SK-N-SH (cell line): Measurements from ENCODE around the gene WLS. TPM values are rescaled to one million over a fixed set of nuclear protein-coding genes. Genes with fewer than 3 reads are reported as not detected.

Experiments
- CTCF ChIA-PET: fragments of 300-600, 350-600 bp; formaldehyde crosslinking; extraction: SDS; loops from one replicate; lab custom pipeline; 2021; lab: Yijun Ruan, JAX
- POLR2A ChIA-PET: fragments of 350-600 bp; sonication (Branson Sonifier 250); formaldehyde crosslinking; extraction: SDS; loops from one replicate; lab custom pipeline; 2020; ENCODE audit warnings: antibody characterized with exemption, inconsistent platforms; lab: Yijun Ruan, JAX
- DNase-seq: peaks from one replicate; pipeline ENCODE4 v3.0.0; 2012
- H2AFZ ChIP-seq: fragments of 200-600 bp; sonication (generic); 2 replicates; pipeline ENCODE4 v1.8.1; 2016; ENCODE audit warnings: antibody characterized with exemption, mild to moderate bottlenecking, low read depth
- H3F3A ChIP-seq: fragments of 200-600 bp; sonication (generic); replicated peaks from 2 replicates; pipeline ENCODE3; 2016; ENCODE audit warnings: antibody characterized with exemption, mild to moderate bottlenecking; ENCODE audit not compliant: insufficient read depth
- H3K27ac ChIP-seq, 2 experiments: fragments of 200-500 bp in 1 of 2; fragments of 200-600 bp in 1 of 2; sonication (Bioruptor generic) in 1 of 2; sonication (generic), shearing (Covaris generic) in 1 of 2; 2 replicates each; pipeline versions ENCODE4 v1.5.1 to v1.6.1; 2014 to 2016; ENCODE audit warnings: low read depth in 2 of 2, inconsistent platforms in 1 of 2, low read length in 1 of 2, mild to moderate bottlenecking in 1 of 2, mixed read lengths in 1 of 2
- H3K27me3 ChIP-seq: fragments of 200-600 bp; sonication (generic), shearing (Covaris generic); 2 replicates; pipeline ENCODE4 v1.6.1; 2016; ENCODE audit warnings: mixed run types; ENCODE audit not compliant: insufficient read depth
- H3K36me3 ChIP-seq, 2 experiments: fragments of 200-500 bp in 1 of 2; fragments of 200-600 bp in 1 of 2; sonication (Bioruptor generic) in 1 of 2; sonication (generic) in 1 of 2; replicated peaks in 1 of 2; 2 replicates each; pipeline versions ENCODE3 to v1.5.1; 2014 to 2016; ENCODE audit warnings: low read length in 1 of 2, mild to moderate bottlenecking in 1 of 2; ENCODE audit not compliant: insufficient read depth in 2 of 2, control insufficient read depth in 1 of 2
- H3K4me1 ChIP-seq, 2 experiments: fragments of 200-500 bp in 1 of 2; fragments of 200-600 bp in 1 of 2; sonication (Bioruptor generic) in 1 of 2; sonication (generic), shearing (Covaris generic) in 1 of 2; 2 replicates each; pipeline versions ENCODE4 v1.5.1 to v1.6.1; 2014 to 2016; ENCODE audit warnings: low read depth in 1 of 2, low read length in 1 of 2, mixed run types in 1 of 2; ENCODE audit not compliant: insufficient read depth in 2 of 2, control insufficient read depth in 1 of 2
- H3K4me2 ChIP-seq: fragments of 200-600 bp; sonication (generic), shearing (Covaris generic); 2 replicates; pipeline ENCODE4 v1.6.1; 2017; ENCODE audit warnings: mixed run types
- H3K4me3 ChIP-seq, 2 experiments: fragments of 200-500 bp in 1 of 2; fragments of 200-600 bp in 1 of 2; sonication (Bioruptor generic) in 1 of 2; sonication (generic), shearing (Covaris generic) in 1 of 2; 2 replicates each; pipeline versions ENCODE4 v1.5.1 to v1.8.1; 2014 to 2016; ENCODE audit warnings: low read depth in 2 of 2, inconsistent platforms in 1 of 2, low read length in 1 of 2, mild to moderate bottlenecking in 1 of 2, mixed read lengths in 1 of 2, moderate library complexity in 1 of 2
- H3K79me2 ChIP-seq: fragments of 200-600 bp; sonication (generic); 2 replicates; pipeline ENCODE4 v1.8.1; 2017; ENCODE audit warnings: mild to moderate bottlenecking; ENCODE audit not compliant: insufficient read depth
- H3K9ac ChIP-seq: fragments of 200-600 bp; sonication (generic); 2 replicates; pipeline ENCODE4 v1.6.1; 2017; ENCODE audit warnings: mixed run types
- H3K9me2 ChIP-seq: fragments of 200-600 bp; sonication (generic); 2 replicates; pipeline ENCODE4 v1.6.1; 2017; ENCODE audit warnings: mixed run types
- H3K9me3 ChIP-seq: fragments of 200-600 bp; sonication (generic); 2 replicates; pipeline ENCODE4 v1.6.1; 2017; ENCODE audit warnings: mixed run types, mild to moderate bottlenecking, moderate library complexity
- H4K20me1 ChIP-seq: fragments of 200-600 bp; sonication (generic); 2 replicates; pipeline ENCODE4 v1.6.1; 2017; ENCODE audit warnings: mild to moderate bottlenecking, mixed run types; ENCODE audit not compliant: insufficient read depth
- CHD2 ChIP-seq: fragments of 150-350 bp; IDR thresholded peaks from 2 replicates; pipeline ENCODE4 v1.6.1; 2018; ENCODE audit warnings: low read length; ENCODE audit not compliant: partially characterized antibody
- CTCF ChIP-seq: fragments of 200-600 bp; sonication (generic); IDR thresholded peaks from 2 replicates; pipeline ENCODE4 v1.6.1; 2017; ENCODE audit warnings: antibody characterized with exemption, mild to moderate bottlenecking, moderate library complexity
- ELF1 ChIP-seq: IDR thresholded peaks from 2 replicates; pipeline ENCODE4 v1.4.0; 2012
- EZH2phosphoT487 ChIP-seq: fragments of 200-600 bp; sonication (generic); IDR thresholded peaks from 2 replicates; pipeline ENCODE4 v1.6.1; 2017; ENCODE audit warnings: low read depth, mixed run types, mild to moderate bottlenecking, antibody characterized with exemption, moderate library complexity, borderline replicate concordance
- FOSL2 ChIP-seq: IDR thresholded peaks from 2 replicates; pipeline ENCODE4 v1.4.0; 2012; ENCODE audit warnings: low read depth, mild to moderate bottlenecking, moderate library complexity, borderline replicate concordance
- FOXJ3 ChIP-seq: sonication (generic); formaldehyde crosslinking; IDR thresholded peaks from 2 replicates; pipeline ENCODE4 v1.5.1; 2020; ENCODE audit warnings: mild to moderate bottlenecking, missing genetic modification reagents
- GABPA ChIP-seq: IDR thresholded peaks from 2 replicates; pipeline ENCODE4 v1.4.0; 2012; ENCODE audit warnings: low read depth, mild to moderate bottlenecking
- GATA2 ChIP-seq: sonication (generic); formaldehyde crosslinking; IDR thresholded peaks from 2 replicates; pipeline ENCODE4 v1.5.0; 2020; ENCODE audit warnings: mild to moderate bottlenecking, missing genetic modification reagents
- MAX ChIP-seq: IDR thresholded peaks from 2 replicates; pipeline ENCODE4 v1.4.0; 2012; ENCODE audit warnings: low read depth
- MEF2A ChIP-seq: IDR thresholded peaks from 2 replicates; pipeline ENCODE4 v1.4.0; 2012; ENCODE audit warnings: low read depth, borderline replicate concordance
- MXI1 ChIP-seq: IDR thresholded peaks from 2 replicates; pipeline ENCODE4 v1.6.1; 2012; ENCODE audit warnings: mild to moderate bottlenecking, low read depth, low read length, improper control_type of control experiment
- NFIC ChIP-seq: IDR thresholded peaks from 2 replicates; pipeline ENCODE4 v1.4.0; 2012; ENCODE audit warnings: borderline replicate concordance
- NRF1 ChIP-seq: IDR thresholded peaks from 2 replicates; pipeline ENCODE4 v1.6.1; 2012; ENCODE audit warnings: low read depth, mild to moderate bottlenecking, low read length
- POLR2AphosphoS5 ChIP-seq: IDR thresholded peaks from 2 replicates; pipeline ENCODE4 v1.6.1; 2012; ENCODE audit warnings: low read depth, low read length
- RAD21 ChIP-seq: IDR thresholded peaks from 2 replicates; pipeline ENCODE4 v1.6.1; 2012; ENCODE audit warnings: mild to moderate bottlenecking, low read length
- RCOR1 ChIP-seq: fragments of 150-350 bp; IDR thresholded peaks from 2 replicates; pipeline ENCODE4 v1.6.1; 2017; ENCODE audit warnings: antibody characterized with exemption, low read length
- REST ChIP-seq: IDR thresholded peaks from 2 replicates; pipeline ENCODE4 v1.6.1; 2012; ENCODE audit warnings: mild to moderate bottlenecking, low read depth, low read length, moderate library complexity
- RXRA ChIP-seq: IDR thresholded peaks from 2 replicates; pipeline ENCODE4 v1.4.0; 2012; ENCODE audit warnings: low read depth, mild to moderate bottlenecking, borderline replicate concordance
- SIN3A ChIP-seq: IDR thresholded peaks from 2 replicates; pipeline ENCODE4 v1.6.1; 2012; ENCODE audit warnings: low read depth, mild to moderate bottlenecking, low read length, moderate library complexity, borderline replicate concordance
- TAF1 ChIP-seq: IDR thresholded peaks from 2 replicates; pipeline ENCODE4 v1.6.1; 2012; ENCODE audit warnings: low read depth, mild to moderate bottlenecking, low read length, moderate library complexity, borderline replicate concordance
- TCF12 ChIP-seq: IDR thresholded peaks from 2 replicates; pipeline ENCODE4 v1.4.0; 2012
- USF1 ChIP-seq: IDR thresholded peaks from 2 replicates; pipeline ENCODE4 v1.4.0; 2012; ENCODE audit warnings: low read depth, borderline replicate concordance
- ZBTB33 ChIP-seq: IDR thresholded peaks from 2 replicates; pipeline ENCODE4 v1.4.0; 2012; ENCODE audit warnings: low read depth, borderline replicate concordance
- WGBS: methylation state at CpG from one replicate; pipeline ENCODE4 v1.1.6; 2017; ENCODE audit warnings: low lambda C conversion rate; 5-methylcytosine and 5-hydroxymethylcytosine counted together
- polyA plus RNA-seq, 3 experiments: library from polyadenylated mRNA; depleted of rRNA; stranded (reverse); fragments of >200 nt; gene quantifications; 2 replicates each; pipeline ENCODE4 v1.2.3, GENCODE V29; 2012

The WLS gene
- polyA plus RNA-seq (2012; rRNA removed): 69.0 and 73.7 TPM in 2 replicates
- polyA plus RNA-seq (2012; cell fraction: cytosol; rRNA removed): 64.1 and 77.6 TPM in 2 replicates
- polyA plus RNA-seq (2012; cell fraction: nucleus; rRNA removed): 59.8 and 94.2 TPM in 2 replicates

GRCh38 chr1:68232289-68233148 lies at the start of gene WLS:
WLS (minus strand) TSS chr1:68232523; CDS start chr1:68232299, 224 bp downstream.
- POLR2A ChIA-PET: no interaction called here
- peak; percentile 81 for DNase-seq
- H4K20me1 ChIP-seq: peaks cover 12% of the 10 kb centered on the region; the same call in 1 of the 2 replicates
- H3K4me2 ChIP-seq: peak within 1 kb of the TSS; percentile 94
- H3K36me3 ChIP-seq: peaks cover 0 to 3% of the 10 kb centered on the region in 2 experiments
- H3K27ac ChIP-seq: peak within 1 kb of the TSS; percentile 69 to 74
- WGBS: 4% methylated on average over 38 of the region's 42 CpGs
- peak within 1 kb of the TSS; percentile 94 for H3K9ac ChIP-seq
- H3K27me3 ChIP-seq: no peaks in the 10 kb centered on the region
- peaks cover 42% of the 10 kb centered on the region for H3K79me2 ChIP-seq
- H3K4me3 ChIP-seq: peak within 1 kb of the TSS; percentile 87 to 89
- CTCF ChIA-PET: interaction anchor here (0.8 to 2.9 kb wide), 11 partner anchors 10 to 379 kb away, joined by 3 to 13 read pairs (median 4); no protein-coding TSS in a partner anchor
- no peaks in the 10 kb centered on the region for H3K9me2 ChIP-seq
- peak within 1 kb of the TSS; percentile 97 for H2AFZ ChIP-seq
- H3K9me3 ChIP-seq: no peaks in the 10 kb centered on the region
- H3F3A ChIP-seq: peaks cover 14% of the 10 kb centered on the region
- H3K4me1 ChIP-seq: peaks cover 12 to 16% of the 10 kb centered on the region in 2 experiments; a peak in 3 of 4 replicates
- no peak for TF ChIP-seq NRF1
- TF ChIP-seq MEF2A: no peak
- TF ChIP-seq TAF1: peak; percentile 86; the same call in 1 of the 2 replicates
- TF ChIP-seq CHD2: no peak
- no peak for TF ChIP-seq RAD21
- no peak for TF ChIP-seq ZBTB33
- TF ChIP-seq RXRA: no peak
- TF ChIP-seq EZH2phosphoT487: no peak
- TF ChIP-seq REST: no peak; the same call in 1 of the 2 replicates
- TF ChIP-seq GATA2: no peak
- TF ChIP-seq FOXJ3 (CRISPR knock-in tag): no peak
- no peak for TF ChIP-seq ELF1
- peak; percentile 94 for TF ChIP-seq POLR2AphosphoS5
- peak; percentile 24 for TF ChIP-seq MAX
- TF ChIP-seq RCOR1: no peak
- TF ChIP-seq CTCF: peak; percentile 21; the same call in 1 of the 2 replicates
- TF ChIP-seq USF1: peak; percentile 89
- TF ChIP-seq TCF12: no peak
- no peak for TF ChIP-seq FOSL2
- peak; percentile 72; the same call in 1 of the 2 replicates for TF ChIP-seq SIN3A
- no peak; the same call in 1 of the 2 replicates for TF ChIP-seq NFIC
- no peak; the same call in none of the 2 replicates for TF ChIP-seq GABPA
- peak; percentile 43 for TF ChIP-seq MXI1
